SK-N-SH treated with all-trans-retinoic acid at 6 μM for 48 hours (cell line): ENCODE results near the gene SLC25A6.

Experiments used
- ATAC-seq: fragments of 200-7000 bp; cut with Tn5 transposase; 3 replicates; pipeline ENCODE4 v1.9.1; 2020; ENCODE audit warnings: mild to moderate bottlenecking, moderate library complexity
- ARNTL ChIP-seq: fragments of 450-650 bp; formaldehyde crosslinking; IDR thresholded peaks from 2 replicates; pipeline ENCODE4 v1.5.0; 2020; ENCODE audit warnings: low read depth, mild to moderate bottlenecking, moderate library complexity, borderline replicate concordance
- BACH2 ChIP-seq: fragments of 250-450 bp; sonication (Bioruptor Pico); IDR thresholded peaks from 2 replicates; pipeline ENCODE4 v1.9.0; 2021; ENCODE audit warnings: mild to moderate bottlenecking, borderline replicate concordance
- CREB5 ChIP-seq: fragments of 250-450 bp; sonication (Bioruptor Pico); IDR thresholded peaks from 2 replicates; pipeline ENCODE4 v1.5.1; 2020; ENCODE audit warnings: low read depth, mild to moderate bottlenecking, moderate library complexity
- CSDC2 ChIP-seq: fragments of 250-450 bp; sonication (Bioruptor Pico); IDR thresholded peaks from 2 replicates; pipeline ENCODE4 v1.5.0; 2020; ENCODE audit warnings: mild to moderate bottlenecking, moderate library complexity
- CSRNP3 ChIP-seq: fragments of 250-450 bp; sonication (Bioruptor Pico); IDR thresholded peaks from 2 replicates; pipeline ENCODE4 v1.5.1; 2021; ENCODE audit warnings: mild to moderate bottlenecking, moderate library complexity
- ESRRG ChIP-seq: fragments of 250-450 bp; sonication (Bioruptor Pico); IDR thresholded peaks from 2 replicates; pipeline ENCODE4 v1.6.1; 2021; ENCODE audit warnings: mild to moderate bottlenecking
- GLIS3 ChIP-seq: fragments of 250-450 bp; sonication (Bioruptor Pico); IDR thresholded peaks from 2 replicates; pipeline ENCODE4 v1.5.0; 2020; ENCODE audit warnings: mild to moderate bottlenecking, moderate library complexity
- ISL1 ChIP-seq: fragments of 250-450 bp; sonication (Bioruptor Pico); IDR thresholded peaks from 2 replicates; pipeline ENCODE4 v2.1.2; 2022; ENCODE audit warnings: mild to moderate bottlenecking, moderate library complexity
- OSR1 ChIP-seq: fragments of 250-450 bp; sonication (Bioruptor Pico); IDR thresholded peaks from 2 replicates; pipeline ENCODE4 v1.8.0; 2022; ENCODE audit warnings: moderate library complexity, mild to moderate bottlenecking, inconsistent platforms
- PATZ1 ChIP-seq: fragments of 250-450 bp; sonication (Bioruptor Pico); IDR thresholded peaks from 2 replicates; pipeline ENCODE4 v1.8.0; 2020; ENCODE audit warnings: mild to moderate bottlenecking, moderate library complexity, borderline replicate concordance
- RARB ChIP-seq: fragments of 250-450 bp; sonication (Bioruptor Pico); IDR thresholded peaks from 2 replicates; pipeline ENCODE4 v1.8.0; 2021; ENCODE audit warnings: mild to moderate bottlenecking, moderate library complexity
- SNAI2 ChIP-seq: fragments of 250-450 bp; sonication (Bioruptor Pico); IDR thresholded peaks from 2 replicates; pipeline ENCODE4 v1.5.0; 2020; ENCODE audit warnings: mild to moderate bottlenecking, moderate library complexity
- TCF4 ChIP-seq: fragments of 250-450 bp; sonication (Bioruptor Pico); IDR thresholded peaks from 2 replicates; pipeline ENCODE4 v1.8.0; 2021; ENCODE audit warnings: mild to moderate bottlenecking, moderate library complexity, borderline replicate concordance
- TOX ChIP-seq: fragments of 250-450 bp; sonication (Bioruptor Pico); IDR thresholded peaks from 2 replicates; pipeline ENCODE4 v1.8.0; 2021; ENCODE audit warnings: mild to moderate bottlenecking, moderate library complexity, borderline replicate concordance
- TSHZ2 ChIP-seq: fragments of 250-450 bp; sonication (Bioruptor Pico); IDR thresholded peaks from 2 replicates; pipeline ENCODE4 v1.5.0; 2020; ENCODE audit warnings: mild to moderate bottlenecking, moderate library complexity
- ZC3H10 ChIP-seq: fragments of 250-450 bp; sonication (Bioruptor Pico); IDR thresholded peaks from 2 replicates; pipeline ENCODE4 v1.5.1; 2021; ENCODE audit warnings: mild to moderate bottlenecking, moderate library complexity
- ZFP3 ChIP-seq: fragments of 250-450 bp; sonication (Bioruptor Pico); IDR thresholded peaks from 2 replicates; pipeline ENCODE4 v1.5.0; 2020; ENCODE audit warnings: mild to moderate bottlenecking, moderate library complexity
- ZFP30 ChIP-seq: fragments of 450-650 bp; formaldehyde crosslinking; IDR thresholded peaks from 2 replicates; pipeline ENCODE4 v1.5.0; 2022; ENCODE audit warnings: mild to moderate bottlenecking, moderate library complexity
- ZNF565 ChIP-seq: fragments of 450-650 bp; formaldehyde crosslinking; conservative IDR thresholded peaks from 2 replicates; pipeline ENCODE4 v1.5.0; 2020; ENCODE audit warnings: low read depth, mild to moderate bottlenecking, moderate library complexity
- ZNF70 ChIP-seq: fragments of 450-650 bp; formaldehyde crosslinking; IDR thresholded peaks from 2 replicates; pipeline ENCODE4 v1.5.0; 2020; ENCODE audit warnings: mild to moderate bottlenecking, moderate library complexity
- ZNF8 ChIP-seq: fragments of 450-650 bp; formaldehyde crosslinking; IDR thresholded peaks from 2 replicates; pipeline ENCODE4 v1.5.0; 2020; ENCODE audit warnings: mild to moderate bottlenecking, moderate library complexity

Gene SLC25A6

GRCh38 chrX:1416327-1416784 lies 24.4 kb upstream of the SLC25A6 start (continued):
- TF ChIP-seq CSDC2 (CRISPR knock-in tag) (no peak), ZC3H10 (CRISPR knock-in tag) (no peak), PATZ1 (CRISPR knock-in tag) (no peak)
- TF ChIP-seq, all 23 proteins: peak for 0

GRCh38 chrX:1412551-1413161 lies 20.7 kb upstream of the SLC25A6 start:
- TF ChIP-seq ISL1 (CRISPR knock-in tag): no peak
- TF ChIP-seq TOX (CRISPR knock-in tag): no peak
- TF ChIP-seq PATZ1 (CRISPR knock-in tag): no peak
- TF ChIP-seq CREB5 (CRISPR knock-in tag): no peak
- no peak for TF ChIP-seq OSR1
- no peak for TF ChIP-seq RARB (CRISPR knock-in tag)
- TF ChIP-seq ZNF565 (CRISPR knock-in tag): no peak
- TF ChIP-seq CSRNP3 (CRISPR knock-in tag): no peak
- TF ChIP-seq ZNF70 (CRISPR knock-in tag): no peak
- no peak for TF ChIP-seq ZNF8 (CRISPR knock-in tag)
- TF ChIP-seq ZFP3: no peak
- no peak for TF ChIP-seq ZFP30 (CRISPR knock-in tag)
- TF ChIP-seq CSDC2 (CRISPR knock-in tag): no peak
- no peak for TF ChIP-seq ESRRG (CRISPR knock-in tag)
- no peak for TF ChIP-seq ZC3H10 (CRISPR knock-in tag)
- TF ChIP-seq TSHZ2: no peak
- TF ChIP-seq ARNTL (CRISPR knock-in tag): no peak
- ATAC-seq: no peak

- no peak; the same call in 2 of the 3 replicates for ATAC-seq
- TF ChIP-seq CSRNP3 (CRISPR knock-in tag) (no peak), ZNF565 (CRISPR knock-in tag) (no peak), ZFP30 (CRISPR knock-in tag) (no peak), PATZ1 (CRISPR knock-in tag) (no peak), ARNTL (CRISPR knock-in tag) (no peak), GLIS3 (CRISPR knock-in tag) (no peak), ZC3H10 (CRISPR knock-in tag) (no peak), SNAI2 (no peak), RARB (CRISPR knock-in tag) (no peak), BACH2 (no peak), ZNF8 (CRISPR knock-in tag) (no peak), ZNF70 (CRISPR knock-in tag) (no peak), ESRRG (CRISPR knock-in tag) (no peak), TOX (CRISPR knock-in tag) (no peak), ISL1 (CRISPR knock-in tag) (no peak), TCF4 (CRISPR knock-in tag) (no peak), CREB5 (CRISPR knock-in tag) (no peak), ZFP3 (no peak), OSR1 (no peak)
Observed at GRCh38 chrX:1411326-1411725, 19.4 kb upstream of the SLC25A6 start.
